Measurements from ENCODE around the gene PKN3.
A peak's percentile ranks its signal among the peaks of the same experiment; 100 is the strongest.

Gene PKN3

GRCh38 chr9:128669786-128670185, 32.5 kb upstream of the PKN3 start:
- H3K4me3 ChIP-seq (ENCODE audit: low read depth, low read length), result no peak overlapping the region
- TF ChIP-seq CTCF (IDR thresholded peaks at IDR 0.05; ENCODE audit: low read depth, low read length), result no peak

DNA sequence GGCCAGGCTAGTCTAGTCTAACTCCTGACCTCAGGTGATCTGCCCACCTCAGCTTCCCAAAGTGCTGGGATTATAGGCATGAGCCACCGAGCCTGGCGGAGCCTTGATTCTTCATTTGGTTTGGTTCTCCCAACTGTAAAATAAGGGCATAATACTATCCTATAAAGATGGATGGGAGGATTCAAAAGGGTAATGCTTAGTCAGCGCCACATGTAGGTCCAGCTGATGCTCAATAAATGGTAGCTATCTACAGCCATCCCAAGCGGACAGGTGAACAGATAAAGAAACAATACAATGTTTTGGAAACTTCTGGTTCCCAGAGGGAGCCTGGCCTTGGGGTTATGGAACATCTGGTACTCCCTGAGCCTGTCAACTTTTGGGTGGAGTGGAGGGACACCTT, 26.9 kb upstream of the PKN3 start:
- H3K4me3 ChIP-seq (ENCODE audit: low read depth, low read length), result no peak overlapping the region
- no peak for TF ChIP-seq CTCF (IDR thresholded peaks at IDR 0.05; ENCODE audit: low read depth, low read length)

DNA sequence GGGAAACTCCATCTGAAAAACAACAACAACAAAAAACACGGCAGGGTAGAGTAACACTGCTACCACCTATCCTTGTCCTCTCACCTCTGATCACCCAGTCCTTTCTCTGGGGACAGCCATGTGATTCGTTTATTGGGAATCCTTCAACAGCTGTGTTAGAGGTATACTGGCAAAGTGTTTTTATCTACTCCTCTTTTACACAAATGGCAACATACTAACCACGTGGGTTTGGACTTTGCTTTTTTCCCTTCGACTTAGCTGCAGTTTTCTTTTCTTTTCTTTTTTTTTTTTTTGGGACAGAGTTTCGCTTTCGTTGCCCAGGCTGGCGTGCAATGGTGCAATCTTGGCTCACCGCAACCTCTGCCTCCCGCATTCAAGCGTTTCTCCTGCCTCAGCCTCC, 24.5 kb upstream of the PKN3 start:
- no peak overlapping the region for H3K4me3 ChIP-seq (ENCODE audit: low read depth, low read length)
- no peak for TF ChIP-seq CTCF (IDR thresholded peaks at IDR 0.05; ENCODE audit: low read depth, low read length)

GRCh38 chr9:128683340-128684064, 18.8 kb upstream of the PKN3 start:
- TF ChIP-seq CTCF (IDR thresholded peaks at IDR 0.05; ENCODE audit: low read depth, low read length), result no peak
- peak overlapping the region; percentile 63 for H3K4me3 ChIP-seq (ENCODE audit: low read depth, low read length)

GRCh38 chr9:128684065-128684324, 18.3 kb upstream of the PKN3 start:
- no peak for TF ChIP-seq CTCF (IDR thresholded peaks at IDR 0.05; ENCODE audit: low read depth, low read length)
- H3K4me3 ChIP-seq (ENCODE audit: low read depth, low read length), result peak overlapping the region; percentile 63

DNA sequence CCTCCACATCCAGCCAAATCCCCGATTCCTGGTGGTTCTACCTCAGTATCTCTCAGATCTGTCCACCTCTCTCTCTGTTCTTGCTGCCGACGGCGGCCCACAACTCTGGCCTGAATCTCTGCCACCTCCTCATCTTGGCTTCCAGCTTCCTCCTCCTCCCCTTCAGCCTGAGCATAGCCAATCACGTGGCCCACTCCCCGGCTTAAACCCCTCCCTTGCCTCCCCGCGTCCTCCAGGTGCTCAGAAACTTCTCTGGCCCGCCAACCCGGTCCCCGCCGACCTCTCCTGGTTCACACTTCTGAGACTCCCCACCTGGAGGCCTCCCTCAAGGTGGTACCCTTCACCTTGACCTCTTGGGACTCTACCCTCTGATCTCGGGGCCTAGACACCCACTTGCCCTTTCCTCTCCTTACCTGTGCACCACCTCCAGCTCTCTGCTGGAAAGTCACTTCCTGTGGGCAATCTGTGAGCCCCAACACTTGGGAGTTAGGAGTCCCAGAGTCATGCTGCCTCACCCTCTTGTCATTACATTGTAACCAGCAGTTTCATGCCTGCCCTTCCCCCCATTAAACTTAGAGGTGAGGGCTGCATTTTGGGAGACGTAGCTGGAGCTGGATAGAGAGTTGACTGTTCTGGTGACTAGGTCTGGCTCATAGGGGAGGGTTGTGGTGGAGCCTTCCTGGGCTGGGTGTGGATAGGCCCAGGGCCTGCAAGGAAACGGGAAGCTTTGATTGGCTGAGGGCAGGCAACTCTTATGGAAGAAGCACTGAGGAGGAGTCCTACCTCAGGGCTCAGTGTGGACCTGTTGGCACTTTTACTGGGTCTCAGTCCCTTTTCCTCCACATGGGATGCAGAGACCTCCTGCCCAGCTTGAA, 17.7 kb upstream of the PKN3 start:
- no peak for TF ChIP-seq CTCF (IDR thresholded peaks at IDR 0.05; ENCODE audit: low read depth, low read length)
- peak overlapping the region; percentile 63 for H3K4me3 ChIP-seq (ENCODE audit: low read depth, low read length)
